Neuronal stem cell (in vitro differentiated cells): ENCODE measurements around the gene DCAF4.

Experiments
- DNase-seq: peaks from one replicate; pipeline ENCODE4 v3.0.0-alpha.2; 2013; ENCODE audit warnings: low spot score
- H2AFZ ChIP-seq: one replicate; pipeline ENCODE4 v1.6.1; 2013; ENCODE audit warnings: mild to moderate bottlenecking, low read length, inconsistent platforms
- H2AK5ac ChIP-seq: 2 replicates; pipeline ENCODE4 v1.6.1; 2013; ENCODE audit warnings: low read depth, mild to moderate bottlenecking, inconsistent platforms, low read length, moderate library complexity, mixed read lengths
- H2BK120ac ChIP-seq: 2 replicates; pipeline ENCODE4 v1.6.1; 2013; ENCODE audit warnings: low read depth, mild to moderate bottlenecking, inconsistent platforms, low read length, moderate library complexity, mixed read lengths
- H2BK12ac ChIP-seq: one replicate; pipeline ENCODE4 v1.6.1; 2013; ENCODE audit warnings: low read length, inconsistent platforms
- H2BK15ac ChIP-seq: 2 replicates; pipeline ENCODE4 v1.6.1; 2013; ENCODE audit warnings: mild to moderate bottlenecking, low read length, inconsistent platforms, mixed read lengths
- H2BK5ac ChIP-seq: one replicate; pipeline ENCODE4 v1.6.1; 2013; ENCODE audit warnings: inconsistent platforms, mild to moderate bottlenecking, low read length, moderate library complexity
- H3K14ac ChIP-seq: one replicate; pipeline ENCODE4 v1.6.1; 2013; ENCODE audit warnings: low read length, inconsistent platforms
- H3K18ac ChIP-seq: 2 replicates; pipeline ENCODE4 v1.6.1; 2013; ENCODE audit warnings: low read length, inconsistent platforms
- H3K23ac ChIP-seq: 2 replicates; pipeline ENCODE4 v1.6.1; 2013; ENCODE audit warnings: low read depth, mild to moderate bottlenecking, mixed read lengths, low read length, inconsistent platforms; ENCODE audit not compliant: poor library complexity
- H3K27ac ChIP-seq: replicated peaks from 3 replicates; pipeline ENCODE4 v1.5.1; 2013; ENCODE audit warnings: low read length, inconsistent platforms
- H3K27me3 ChIP-seq, 3 experiments: 2 replicates each; pipeline ENCODE4 v1.6.1; 2013; ENCODE audit warnings: low read length in 3 of 3, mild to moderate bottlenecking in 2 of 3, inconsistent platforms in 1 of 3, low read depth in 1 of 3, mixed read lengths in 1 of 3, moderate library complexity in 1 of 3; ENCODE audit not compliant: control insufficient read depth in 3 of 3, insufficient read depth in 3 of 3
- H3K36me3 ChIP-seq, 2 donors: replicated peaks in 1 of 2; 2 replicates each; pipeline ENCODE4 v1.6.1; 2013; ENCODE audit warnings: low read length in 2 of 2; ENCODE audit not compliant: control insufficient read depth in 2 of 2, insufficient read depth in 2 of 2
- H3K4ac ChIP-seq: 2 replicates; pipeline ENCODE4 v1.6.1; 2013; ENCODE audit warnings: inconsistent platforms, mild to moderate bottlenecking, low read length, moderate library complexity
- H3K4me1 ChIP-seq, 2 donors: 1 replicate in 1 of 2; 2 replicates in 1 of 2; pipeline ENCODE4 v1.6.1; 2013; ENCODE audit warnings: low read length in 2 of 2, low read depth in 1 of 2; ENCODE audit not compliant: control insufficient read depth in 2 of 2, insufficient read depth in 1 of 2
- H3K4me2 ChIP-seq: one replicate; pipeline ENCODE4 v1.6.1; 2013; ENCODE audit warnings: mild to moderate bottlenecking, low read length, inconsistent platforms; ENCODE audit not compliant: insufficient read depth, poor library complexity, severe bottlenecking
- H3K4me3 ChIP-seq, 2 donors: 2 replicates each; pipeline ENCODE4 v1.5.1; 2013; ENCODE audit warnings: low read length in 2 of 2, mild to moderate bottlenecking in 2 of 2, inconsistent platforms in 1 of 2, moderate library complexity in 1 of 2
- H3K79me1 ChIP-seq: one replicate; pipeline ENCODE4 v1.6.1; 2013; ENCODE audit warnings: low read depth, mild to moderate bottlenecking, inconsistent platforms, low read length, moderate library complexity
- H3K9ac ChIP-seq: one replicate; pipeline ENCODE4 v1.6.1; 2013; ENCODE audit warnings: mild to moderate bottlenecking, low read depth, low read length, inconsistent platforms; ENCODE audit not compliant: poor library complexity
- H3K9me3 ChIP-seq, 2 donors: replicated peaks in 1 of 2; 2 replicates each; pipeline versions ENCODE3 to v1.6.1; 2013; ENCODE audit warnings: low read length in 2 of 2, mild to moderate bottlenecking in 2 of 2, inconsistent platforms in 1 of 2, low read depth in 1 of 2, mixed read lengths in 1 of 2, moderate library complexity in 1 of 2; ENCODE audit not compliant: control insufficient read depth in 2 of 2, insufficient read depth in 1 of 2
- H4K8ac ChIP-seq: one replicate; pipeline ENCODE4 v1.6.1; 2013; ENCODE audit warnings: low read depth, mild to moderate bottlenecking, inconsistent platforms, low read length, moderate library complexity
- H4K91ac ChIP-seq: one replicate; pipeline ENCODE4 v1.6.1; 2013; ENCODE audit warnings: low read length, low read depth, mild to moderate bottlenecking, inconsistent platforms; ENCODE audit not compliant: poor library complexity
- WGBS, 2 donors: extraction: QIAGEN DNeasy Blood & Tissue Kit; methylation state at CpG; one replicate each; pipeline ENCODE4 v1.1.7; 2013; ENCODE audit warnings: missing lambda C conversion rate in 2 of 2, mixed read lengths in 1 of 2; ENCODE audit not compliant: insufficient read length in 2 of 2, insufficient replicate concordance in 1 of 2; ENCODE audit errors: extremely low coverage in 2 of 2; 5-methylcytosine and 5-hydroxymethylcytosine counted together

Gene DCAF4

DNA sequence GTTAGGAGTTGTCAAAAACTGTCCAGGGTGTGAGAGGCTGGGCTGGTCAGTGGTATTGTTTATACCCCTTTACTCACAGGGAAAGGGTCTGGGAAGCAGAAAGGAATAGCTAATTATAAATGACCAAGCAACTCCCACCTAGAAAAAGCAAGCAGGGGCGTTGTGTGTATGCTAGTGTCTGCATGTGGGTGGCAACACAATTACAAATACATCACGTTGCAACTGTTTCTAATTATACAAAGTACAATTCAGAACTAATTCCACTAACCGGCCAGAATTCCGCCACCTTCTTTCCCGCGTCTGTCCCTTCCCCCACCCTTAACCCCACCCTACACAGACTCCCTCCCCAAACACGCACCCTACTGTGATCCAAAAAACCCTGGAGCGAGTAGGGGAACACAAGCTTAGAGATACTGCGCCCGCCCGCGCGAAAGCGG is 34.6 kb upstream of the DCAF4 start:
- no peak overlapping the region for H4K91ac ChIP-seq
- H3K9me3 ChIP-seq, result no peaks in the 10 kb centered on the region
- no peak overlapping the region for H3K4ac ChIP-seq
- H3K79me1 ChIP-seq, result no peaks in the 10 kb centered on the region
- H3K27ac ChIP-seq, result no peak overlapping the region
- H3K14ac ChIP-seq, result no peak overlapping the region
- WGBS, 2 donors, result no CpG with 5 or more reads among the region's 14 CpGs
- H2BK120ac ChIP-seq, result no peak overlapping the region
- no peak overlapping the region for H2BK12ac ChIP-seq
- H2AK5ac ChIP-seq, result no peak overlapping the region
- H4K8ac ChIP-seq, result no peak overlapping the region
- peaks cover 6 to 88% (median 47%) of the 10 kb centered on the region in 3 experiments for H3K27me3 ChIP-seq
- peak overlapping the region; percentile 92 for H2AFZ ChIP-seq
- no peak overlapping the region for H3K18ac ChIP-seq
- no peak for DNase-seq
- no peaks in the 10 kb centered on the region for H3K36me3 ChIP-seq
- H3K23ac ChIP-seq, result no peak overlapping the region
- no peak overlapping the region for H3K9ac ChIP-seq
- H3K4me3 ChIP-seq, result peak overlapping the region in 1 of 2 donors; percentile 61
- H3K4me1 ChIP-seq, result peaks cover 23 to 34% of the 10 kb centered on the region in 2 donors
- H2BK5ac ChIP-seq, result no peak overlapping the region
- H2BK15ac ChIP-seq, result no peak overlapping the region
- peak overlapping the region; percentile 61 for H3K4me2 ChIP-seq

- H3K27me3 ChIP-seq, result peaks cover 6 to 88% (median 47%) of the 10 kb centered on the region in 3 experiments
- H3K36me3 ChIP-seq, result no peaks in the 10 kb centered on the region
- DNase-seq, result no peak
- H3K9ac ChIP-seq, result peak overlapping the region; percentile 51
- H3K79me1 ChIP-seq, result no peaks in the 10 kb centered on the region
- WGBS, 2 donors, result no CpG with 5 or more reads among the region's 47 CpGs
- H3K14ac ChIP-seq, result no peak overlapping the region
- H3K18ac ChIP-seq, result peak overlapping the region; percentile 31
- no peak overlapping the region for H3K4ac ChIP-seq
- no peak overlapping the region for H3K23ac ChIP-seq
- H4K91ac ChIP-seq, result no peak overlapping the region
- H2AFZ ChIP-seq, result peak overlapping the region; percentile 92
- peaks cover 23 to 34% of the 10 kb centered on the region in 2 donors for H3K4me1 ChIP-seq
- no peak overlapping the region for H2BK15ac ChIP-seq
- peak overlapping the region; percentile 4 to 61 for H3K4me3 ChIP-seq
- no peak overlapping the region for H2AK5ac ChIP-seq
- no peaks in the 10 kb centered on the region for H3K9me3 ChIP-seq
- H2BK5ac ChIP-seq, result no peak overlapping the region
- H4K8ac ChIP-seq, result no peak overlapping the region
- no peak overlapping the region for H2BK12ac ChIP-seq
- no peak overlapping the region for H3K27ac ChIP-seq
- peak overlapping the region; percentile 86 for H3K4me2 ChIP-seq
- no peak overlapping the region for H2BK120ac ChIP-seq
Observed at GRCh38 chr14:72892103-72892878, 34.0 kb upstream of the DCAF4 start.

DNA sequence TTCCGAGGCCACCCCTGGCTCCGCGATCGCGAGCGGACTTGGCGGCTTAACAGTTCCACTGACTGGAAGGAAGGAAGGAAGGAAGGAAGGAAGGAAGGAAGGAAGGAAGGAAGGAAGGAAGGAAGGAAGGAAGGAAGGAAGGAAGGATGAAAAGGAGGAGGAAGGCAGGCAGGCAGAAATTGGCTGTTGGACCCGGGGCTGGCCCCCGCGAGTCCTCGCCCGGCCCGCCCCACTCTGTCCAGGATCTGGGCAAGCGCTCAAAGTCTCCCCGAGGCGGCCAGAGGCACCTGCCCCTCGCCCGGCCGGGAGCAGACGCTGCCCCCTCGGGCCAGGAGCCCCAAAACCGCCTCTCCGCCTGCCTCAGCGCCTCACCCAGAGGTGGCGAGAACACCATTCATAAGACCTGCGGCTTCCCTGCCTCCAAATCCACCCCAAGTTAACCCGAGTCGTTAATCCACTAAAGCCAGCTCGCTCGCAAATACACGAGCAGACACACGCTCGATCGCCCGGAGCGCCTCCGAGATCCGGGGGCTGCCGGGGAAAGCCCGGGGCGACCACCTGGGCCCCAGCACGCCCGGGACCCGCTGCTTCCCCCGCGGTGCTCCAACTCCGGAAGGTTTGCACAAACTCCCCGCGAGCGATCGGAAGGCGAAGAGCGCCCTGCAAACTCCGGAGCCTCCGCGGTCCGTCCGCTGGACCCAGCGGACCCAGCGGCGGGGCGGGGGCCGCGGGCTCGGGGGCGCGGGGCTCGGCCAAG is 33.2 kb upstream of the DCAF4 start:
- H3K18ac ChIP-seq, result peak overlapping the region; percentile 31
- no peak overlapping the region for H2AK5ac ChIP-seq
- peak overlapping the region; percentile 48 for H3K23ac ChIP-seq
- peaks cover 6 to 82% (median 47%) of the 10 kb centered on the region in 3 experiments for H3K27me3 ChIP-seq
- H3K27ac ChIP-seq, result no peak overlapping the region
- H3K79me1 ChIP-seq, result no peaks in the 10 kb centered on the region
- H3K36me3 ChIP-seq, result no peaks in the 10 kb centered on the region
- peak overlapping the region; percentile 92 for H2AFZ ChIP-seq
- H4K8ac ChIP-seq, result no peak overlapping the region
- no peak for DNase-seq
- H3K9ac ChIP-seq, result peak overlapping the region; percentile 51
- no CpG with 5 or more reads among the region's 68 CpGs for WGBS, 2 donors
- no peak overlapping the region for H2BK120ac ChIP-seq
- H3K4me1 ChIP-seq, result peaks cover 23 to 34% of the 10 kb centered on the region in 2 donors
- no peak overlapping the region for H4K91ac ChIP-seq
- H3K4me3 ChIP-seq, result peak overlapping the region; percentile 61 to 79
- H3K4me2 ChIP-seq, result peak overlapping the region; percentile 86
- no peak overlapping the region for H2BK12ac ChIP-seq
- no peak overlapping the region for H2BK5ac ChIP-seq
- no peaks in the 10 kb centered on the region for H3K9me3 ChIP-seq
- no peak overlapping the region for H3K14ac ChIP-seq
- H3K4ac ChIP-seq, result no peak overlapping the region
- no peak overlapping the region for H2BK15ac ChIP-seq
